Cardiac muscle cell (in vitro differentiated cells and primary cell): ENCODE results near the gene HK3. TPM values are rescaled to one million over a fixed set of nuclear protein-coding genes. Genes with fewer than 3 reads are reported as not detected.

ENCODE experiments used
- DNase-seq, 2 donors: peaks; one replicate each; pipeline versions ENCODE4 v3.0.0 to v3.0.0-alpha.2; 2010 to 2017; ENCODE audit warnings: low read depth in 1 of 2, low spot score in 1 of 2
- H3K27ac ChIP-seq: fragments of 200-600 bp; sonication (generic); 2 replicates; pipeline ENCODE4 v1.5.1; 2016
- H3K27me3 ChIP-seq: fragments of 200-600 bp; sonication (generic); 2 replicates; pipeline ENCODE4 v1.6.0; 2016; ENCODE audit warnings: control low read depth
- H3K36me3 ChIP-seq: fragments of 200-600 bp; sonication (generic); 2 replicates; pipeline ENCODE4 v1.5.1; 2016; ENCODE audit warnings: control low read depth
- H3K4me1 ChIP-seq: fragments of 200-600 bp; sonication (generic); 2 replicates; pipeline ENCODE4 v1.8.1; 2017; ENCODE audit warnings: low read depth, mild to moderate bottlenecking, mixed run types
- H3K4me3 ChIP-seq: fragments of 200-600 bp; sonication (generic); 2 replicates; pipeline ENCODE4 v1.5.1; 2016; ENCODE audit warnings: mild to moderate bottlenecking
- H3K9me3 ChIP-seq: fragments of 200-600 bp; sonication (generic); 2 replicates; pipeline ENCODE4 v1.5.1; 2017; ENCODE audit warnings: low read depth, mild to moderate bottlenecking, control low read depth
- polyA plus RNA-seq: library from polyadenylated mRNA; unstranded; fragments of >200 nt; fragmentation: Nextera tagmentation; extraction: Ambion mirVana; gene quantifications from 2 replicates; pipeline ENCODE4 v1.2.1, GENCODE V29; 2016
- total RNA-seq: library from RNA; depleted of rRNA; stranded (reverse); fragments of >200 nt; gene quantifications from 2 replicates; pipeline ENCODE4 v1.2.3, GENCODE V29; 2016
- TF ChIP-seq, protein P1 (sequence below): IDR thresholded peaks from 2 replicates; pipeline ENCODE4 v1.5.1; 2012; ENCODE audit warnings: low read depth, mild to moderate bottlenecking, low read length

The HK3 gene
- total and polyA plus RNA-seq, 2 experiments from 2014 or later: not detected

DNA sequence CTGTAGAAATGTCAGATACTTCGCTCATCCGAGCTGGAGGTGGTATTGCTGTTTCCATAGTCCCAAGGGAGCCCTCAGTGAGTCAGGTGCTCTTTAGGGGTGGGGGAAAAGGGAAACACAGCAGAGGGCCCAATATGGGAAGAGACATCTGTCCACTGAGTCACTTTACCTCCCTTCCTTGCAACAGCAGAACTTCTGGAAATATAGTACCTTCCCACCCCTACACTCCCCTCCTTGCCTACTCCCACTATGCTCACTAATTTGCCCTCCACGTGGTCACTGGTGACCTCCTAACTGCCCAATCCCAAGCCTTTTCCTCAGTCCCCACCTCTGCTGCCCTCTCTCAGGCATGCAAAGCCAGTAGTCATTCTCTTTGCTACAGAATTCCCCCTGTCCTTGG, 1.9 kb downstream of the HK3 start:
- H3K36me3 ChIP-seq: no peaks in the 10 kb centered on the region
- H3K27me3 ChIP-seq: no peaks in the 10 kb centered on the region
- no peak overlapping the region for H3K4me3 ChIP-seq
- TF ChIP-seq, protein P1, sequence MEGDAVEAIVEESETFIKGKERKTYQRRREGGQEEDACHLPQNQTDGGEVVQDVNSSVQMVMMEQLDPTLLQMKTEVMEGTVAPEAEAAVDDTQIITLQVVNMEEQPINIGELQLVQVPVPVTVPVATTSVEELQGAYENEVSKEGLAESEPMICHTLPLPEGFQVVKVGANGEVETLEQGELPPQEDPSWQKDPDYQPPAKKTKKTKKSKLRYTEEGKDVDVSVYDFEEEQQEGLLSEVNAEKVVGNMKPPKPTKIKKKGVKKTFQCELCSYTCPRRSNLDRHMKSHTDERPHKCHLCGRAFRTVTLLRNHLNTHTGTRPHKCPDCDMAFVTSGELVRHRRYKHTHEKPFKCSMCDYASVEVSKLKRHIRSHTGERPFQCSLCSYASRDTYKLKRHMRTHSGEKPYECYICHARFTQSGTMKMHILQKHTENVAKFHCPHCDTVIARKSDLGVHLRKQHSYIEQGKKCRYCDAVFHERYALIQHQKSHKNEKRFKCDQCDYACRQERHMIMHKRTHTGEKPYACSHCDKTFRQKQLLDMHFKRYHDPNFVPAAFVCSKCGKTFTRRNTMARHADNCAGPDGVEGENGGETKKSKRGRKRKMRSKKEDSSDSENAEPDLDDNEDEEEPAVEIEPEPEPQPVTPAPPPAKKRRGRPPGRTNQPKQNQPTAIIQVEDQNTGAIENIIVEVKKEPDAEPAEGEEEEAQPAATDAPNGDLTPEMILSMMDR: no peak
- H3K27ac ChIP-seq: no peak overlapping the region
- H3K4me1 ChIP-seq: no peaks in the 10 kb centered on the region
- no peaks in the 10 kb centered on the region for H3K9me3 ChIP-seq
- DNase-seq: no peak

DNA sequence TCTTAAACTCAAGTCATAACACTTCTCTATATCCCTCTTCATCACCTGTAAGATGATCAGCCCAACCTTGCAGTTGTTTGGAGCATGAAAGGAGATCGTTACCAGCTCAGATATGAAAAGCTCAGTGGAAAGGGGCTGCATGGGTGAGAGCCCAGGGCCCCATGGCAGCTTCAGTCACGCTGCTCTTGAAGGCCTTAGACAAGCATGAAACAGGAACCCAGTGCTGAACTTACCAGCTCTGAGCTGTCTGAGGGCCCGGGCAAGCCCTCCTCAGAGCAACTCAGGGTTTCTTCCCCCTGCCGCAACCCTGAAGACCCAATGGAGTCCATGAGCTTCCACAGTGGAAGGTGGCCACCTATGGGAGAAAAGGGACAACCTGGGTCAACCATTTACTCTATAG, 3.3 kb downstream of the HK3 start:
- H3K4me3 ChIP-seq: no peak overlapping the region
- no peaks in the 10 kb centered on the region for H3K36me3 ChIP-seq
- TF ChIP-seq, protein P1: no peak
- H3K27me3 ChIP-seq: no peaks in the 10 kb centered on the region
- no peak overlapping the region for H3K27ac ChIP-seq
- H3K9me3 ChIP-seq: no peaks in the 10 kb centered on the region
- no peak for DNase-seq
- H3K4me1 ChIP-seq: no peaks in the 10 kb centered on the region

DNA sequence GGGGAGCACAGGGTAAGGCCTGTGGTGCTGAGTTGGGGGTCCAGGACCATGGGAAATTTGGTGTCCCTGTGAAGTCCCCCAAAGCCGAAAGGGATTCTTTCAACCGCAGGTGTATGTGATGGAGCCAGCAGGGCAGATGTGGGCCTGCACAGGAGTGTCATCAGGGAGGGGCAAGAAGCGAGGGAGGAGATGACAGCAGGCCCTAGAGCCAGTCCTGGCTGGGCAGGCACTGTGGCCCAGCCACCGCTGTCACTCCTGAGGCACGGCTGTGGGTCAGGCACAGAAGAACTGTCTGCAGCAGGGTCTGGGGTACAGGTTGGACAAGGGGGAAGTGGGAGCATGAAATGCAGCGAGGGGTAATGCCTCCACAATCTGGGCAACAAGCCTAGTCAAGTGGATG, 4.8 kb downstream of the HK3 start:
- no peak for DNase-seq
- TF ChIP-seq, protein P1: no peak
- H3K9me3 ChIP-seq: no peaks in the 10 kb centered on the region
- no peaks in the 10 kb centered on the region for H3K36me3 ChIP-seq
- no peaks in the 10 kb centered on the region for H3K27me3 ChIP-seq
- H3K27ac ChIP-seq: no peak overlapping the region
- H3K4me3 ChIP-seq: no peak overlapping the region
- H3K4me1 ChIP-seq: no peaks in the 10 kb centered on the region

DNA sequence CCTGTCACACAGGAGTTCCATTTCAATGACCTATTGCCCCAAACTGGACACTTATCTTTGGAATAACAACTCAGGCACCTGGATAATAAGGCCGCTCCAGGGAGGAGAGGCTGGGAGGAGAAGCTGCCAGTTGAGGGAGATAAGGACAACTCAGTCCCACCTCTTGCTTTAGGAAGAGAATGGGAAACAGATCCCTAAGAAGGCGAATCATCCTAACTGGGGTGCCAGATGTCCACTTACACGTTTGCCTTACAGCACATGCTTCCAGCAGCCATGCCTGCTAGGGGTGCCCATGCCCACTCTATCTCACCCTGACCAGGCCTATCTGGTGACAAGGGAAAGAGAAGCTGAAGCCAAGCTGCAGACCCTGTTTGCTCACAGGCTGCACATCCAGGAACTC, 6.5 kb downstream of the HK3 start:
- Histone ChIP-seq H3K27me3 (no peaks in the 10 kb centered on the region), H3K4me1 (no peaks in the 10 kb centered on the region), H3K36me3 (no peaks in the 10 kb centered on the region), H3K4me3 (no peak overlapping the region), H3K9me3 (no peaks in the 10 kb centered on the region), H3K27ac (no peak overlapping the region)
- DNase-seq: no peak
- TF ChIP-seq, protein P1: no peak

DNA sequence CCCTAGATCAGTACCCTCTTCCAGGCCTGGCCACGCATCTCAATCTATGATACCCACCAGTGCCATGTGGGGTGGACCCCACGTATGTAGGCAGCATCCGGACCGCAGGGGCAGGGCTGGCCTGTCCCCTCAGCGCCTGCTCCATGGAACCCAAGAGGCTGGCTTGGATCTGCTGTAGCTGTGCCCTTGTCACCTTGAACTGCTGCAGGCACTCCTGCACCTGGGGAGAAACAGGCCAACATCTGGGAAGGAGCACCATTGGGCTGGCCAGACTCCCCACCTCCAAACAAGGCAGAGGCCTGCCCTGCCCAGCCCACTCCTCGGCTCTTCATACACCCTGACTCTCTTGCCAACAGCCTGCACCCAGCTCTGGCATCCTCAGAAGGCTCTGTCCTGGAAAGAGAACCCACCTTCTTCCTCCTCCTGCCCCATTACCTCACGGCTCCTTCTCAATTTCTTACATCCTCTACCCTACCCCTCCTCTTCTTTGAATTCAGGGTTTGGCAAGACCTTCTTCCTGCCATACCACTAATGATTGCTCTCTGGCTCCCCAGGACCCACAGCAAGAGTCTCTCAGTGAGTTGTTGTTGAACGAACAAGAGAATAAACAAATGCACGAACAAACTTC, 7.7 kb downstream of the HK3 start:
- no peak for DNase-seq
- no peak overlapping the region for H3K27ac ChIP-seq
- TF ChIP-seq, protein P1: no peak
- no peaks in the 10 kb centered on the region for H3K4me1 ChIP-seq
- no peaks in the 10 kb centered on the region for H3K27me3 ChIP-seq
- no peaks in the 10 kb centered on the region for H3K36me3 ChIP-seq
- H3K4me3 ChIP-seq: no peak overlapping the region
- no peaks in the 10 kb centered on the region for H3K9me3 ChIP-seq
